GM18499 (cell line): Measurements from ENCODE around the gene OR4K5.
"Not testable (repeated sequence)": the region's sequence is repeated elsewhere in the genome, so short reads cannot be mapped to it uniquely, and the experiment has no call there.

Source experiments
- ATAC-seq: cut with Tn5 transposase; IDR thresholded peaks from one replicate; pipeline ENCODE4 v1.9.1; 2021; ENCODE audit warnings: moderate number of reproducible peaks; ENCODE audit not compliant: insufficient read depth, unreplicated experiment

The OR4K5 gene

GRCh38 chr14:19920021-19920657, at the start of gene OR4K5:
OR4K5 (plus strand) TSS chr14:19920607; CDS start chr14:19920607, 0 bp downstream.
- no peak for ATAC-seq

- no peak for ATAC-seq
Observed at GRCh38 chr14:19873178-19873577, 47.2 kb upstream of the OR4K5 start.

GRCh38 chr14:19874842-19875241, 45.6 kb upstream of the OR4K5 start, which contains the start of gene OR4K2:
OR4K2 (plus strand) TSS chr14:19875142; CDS start chr14:19876268, 1,126 bp downstream.
- no peak for ATAC-seq

- ATAC-seq, result no peak
Observed at GRCh38 chr14:19878029-19878642, 42.3 kb upstream of the OR4K5 start.

GRCh38 chr14:19895282-19895681, 25.1 kb upstream of the OR4K5 start:
- ATAC-seq, result no peak

- ATAC-seq, result no peak
Observed at GRCh38 chr14:19900999-19901398, 19.4 kb upstream of the OR4K5 start.

- ATAC-seq, result no peak
Observed at GRCh38 chr14:19902409-19902808, 18.0 kb upstream of the OR4K5 start.

GRCh38 chr14:19906665-19907064, 13.7 kb upstream of the OR4K5 start:
- ATAC-seq, result no peak

- no peak for ATAC-seq
Observed at GRCh38 chr14:19911114-19911513, 9.3 kb upstream of the OR4K5 start.

GRCh38 chr14:19917243-19917642, 3.2 kb upstream of the OR4K5 start:
- no peak for ATAC-seq

- no peak for ATAC-seq
Observed at GRCh38 chr14:19917955-19918518, 2.4 kb upstream of the OR4K5 start.

- ATAC-seq, result no peak
Observed at GRCh38 chr14:19918553-19919264, 1.7 kb upstream of the OR4K5 start.

GRCh38 chr14:19930617-19931016, 10.2 kb downstream of the OR4K5 start, which contains the start of gene OR4K1:
OR4K1 (plus strand) TSS chr14:19930917; CDS start chr14:19935667, 4,750 bp downstream.
- no peak for ATAC-seq

- ATAC-seq, result no peak
Observed at GRCh38 chr14:19941668-19942067, 21.3 kb downstream of the OR4K5 start.

GRCh38 chr14:19947413-19948090, 27.1 kb downstream of the OR4K5 start:
- ATAC-seq, result no peak

- no peak for ATAC-seq
Observed at GRCh38 chr14:19949218-19949617, 28.8 kb downstream of the OR4K5 start.

- not testable (repeated sequence) for ATAC-seq
Observed at GRCh38 chr14:19969735-19970134, 49.3 kb downstream of the OR4K5 start.
